B cell (primary cell): ENCODE results near the gene AGXT. TPM values are rescaled to one million over a fixed set of nuclear protein-coding genes. Genes with fewer than 3 reads are reported as not detected.

Experiments used
- ATAC-seq: fragments of 200-7000 bp; cut with Tn5 transposase; one replicate; pipeline ENCODE4 v1.10.0; 2021; ENCODE audit warnings: low read depth, mild to moderate bottlenecking, moderate number of reproducible peaks, moderate library complexity
- CTCF ChIA-PET: fragments of 350-600 bp; sonication (Branson Sonifier 250); formaldehyde crosslinking; loops from one replicate; lab custom pipeline; 2021; ENCODE audit warnings: antibody characterized with exemption, inconsistent platforms; lab: Charles Lee
- POLR2A ChIA-PET: fragments of 350-600 bp; sonication (Branson Sonifier 250); formaldehyde crosslinking; loops from one replicate; lab custom pipeline; 2021; ENCODE audit warnings: antibody characterized with exemption; lab: Charles Lee
- DNase-seq: peaks from one replicate; pipeline ENCODE4 v3.0.0; 2013
- H2AFZ ChIP-seq: 2 replicates; pipeline ENCODE4 v1.6.1; 2012; ENCODE audit warnings: mild to moderate bottlenecking, low read depth, low read length; ENCODE audit not compliant: insufficient read depth, poor library complexity, severe bottlenecking
- H3K27ac ChIP-seq, 2 donors: 1 replicate in 1 of 2; 2 replicates in 1 of 2; pipeline ENCODE4 v1.5.1; 2012 to 2013; ENCODE audit warnings: low read length in 2 of 2, mild to moderate bottlenecking in 2 of 2, moderate library complexity in 1 of 2
- H3K27me3 ChIP-seq, 4 experiments: fragments of 200-600 bp in 1 of 4; sonication (generic) in 1 of 4; replicated peaks in 1 of 4; 1 replicate in 2 of 4; 2 replicates in 2 of 4; pipeline versions ENCODE4 v1.6.1 to v1.7.0; 2013 to 2016; ENCODE audit warnings: low read length in 3 of 4, mild to moderate bottlenecking in 2 of 4, mixed read lengths in 1 of 4, moderate library complexity in 1 of 4; ENCODE audit not compliant: insufficient read depth in 4 of 4, control insufficient read depth in 3 of 4; ENCODE audit errors: control extremely low read depth in 1 of 4
- H3K36me3 ChIP-seq, 2 experiments: replicated peaks in 1 of 2; 1 replicate in 1 of 2; 2 replicates in 1 of 2; pipeline versions ENCODE4 v1.6.1 to v1.7.1; 2013; ENCODE audit warnings: low read length in 1 of 2; ENCODE audit not compliant: insufficient read depth in 2 of 2, control insufficient read depth in 1 of 2; ENCODE audit errors: control extremely low read depth in 1 of 2, extremely low read depth in 1 of 2
- H3K4me1 ChIP-seq, 2 donors: fragments of 200-600 bp in 1 of 2; sonication (generic) in 1 of 2; 1 replicate in 1 of 2; 2 replicates in 1 of 2; pipeline versions ENCODE4 v1.5.1 to v1.6.1; 2013 to 2017; ENCODE audit warnings: low read length in 2 of 2; ENCODE audit not compliant: control insufficient read depth in 2 of 2, insufficient read depth in 2 of 2
- H3K4me2 ChIP-seq: replicated peaks from 2 replicates; pipeline ENCODE3; 2012; ENCODE audit warnings: mild to moderate bottlenecking, low read depth, low read length; ENCODE audit not compliant: poor library complexity, severe bottlenecking
- H3K4me3 ChIP-seq, 5 experiments: fragments of 200-600 bp in 1 of 5; sonication (generic) in 1 of 5; 1 replicate in 3 of 5; 2 replicates in 2 of 5; pipeline versions ENCODE4 v1.5.1 to v1.7.0; 2011 to 2016; ENCODE audit warnings: low read length in 4 of 5, mild to moderate bottlenecking in 4 of 5, low read depth in 2 of 5, control low read depth in 1 of 5, moderate library complexity in 1 of 5; ENCODE audit not compliant: insufficient read depth in 1 of 5; ENCODE audit errors: control extremely low read depth in 1 of 5, extremely low read depth in 1 of 5
- H3K79me2 ChIP-seq: fragments of 200-600 bp; sonication (generic); one replicate; pipeline ENCODE4 v1.6.0; 2016; ENCODE audit warnings: low read length; ENCODE audit not compliant: control insufficient read depth, insufficient read depth
- H3K9ac ChIP-seq: fragments of 200-600 bp; sonication (generic); 2 replicates; pipeline ENCODE4 v1.6.1; 2017; ENCODE audit warnings: mild to moderate bottlenecking, low read length, moderate library complexity
- H3K9me3 ChIP-seq, 3 donors: one replicate each; pipeline versions ENCODE4 v1.6.1 to v1.7.1; 2013; ENCODE audit warnings: low read length in 2 of 3; ENCODE audit not compliant: control insufficient read depth in 2 of 3, insufficient read depth in 1 of 3; ENCODE audit errors: control extremely low read depth in 1 of 3
- H4K20me1 ChIP-seq: 2 replicates; pipeline ENCODE4 v1.6.0; 2012; ENCODE audit warnings: mild to moderate bottlenecking, low read length; ENCODE audit not compliant: insufficient read depth, control insufficient read depth, poor library complexity, severe bottlenecking
- H3K27ac Mint-ChIP-seq: one replicate; pipeline ENCODE4 v1.8.0; 2021; ENCODE audit warnings: mixed read lengths
- H3K27me3 Mint-ChIP-seq: one replicate; pipeline ENCODE4 v1.8.0; 2021; ENCODE audit warnings: mixed read lengths
- H3K4me1 Mint-ChIP-seq: one replicate; pipeline ENCODE4 v1.8.0; 2021; ENCODE audit warnings: mixed read lengths
- H3K4me3 Mint-ChIP-seq: one replicate; pipeline ENCODE4 v1.8.0; 2021; ENCODE audit warnings: mixed read lengths
- H3K9me3 Mint-ChIP-seq: one replicate; pipeline ENCODE4 v1.8.0; 2022; ENCODE audit warnings: mixed read lengths; ENCODE audit not compliant: insufficient read depth
- CTCF ChIP-seq: fragments of 200-600 bp; IDR thresholded peaks from one replicate; pipeline ENCODE4 v1.8.0; 2022; ENCODE audit warnings: antibody characterized with exemption, mild to moderate bottlenecking
- EZH2 ChIP-seq: IDR thresholded peaks from 2 replicates; pipeline ENCODE4 v1.6.1; 2012; ENCODE audit warnings: borderline replicate concordance, low read depth, mild to moderate bottlenecking, moderate library complexity, low read length; ENCODE audit not compliant: insufficient read depth, poor library complexity, severe bottlenecking
- WGBS: methylation state at CpG from one replicate; pipeline ENCODE4 v1.1.5; 2013; ENCODE audit warnings: missing lambda C conversion rate; ENCODE audit not compliant: insufficient coverage; 5-methylcytosine and 5-hydroxymethylcytosine counted together
- intact Hi-C: fragments of 100-400 bp; cut with micrococcal nuclease; formaldehyde crosslinking; loops from one replicate; pipeline ENCODE4 v1.10.0; 2022
- polyA plus RNA-seq: library from polyadenylated mRNA; depleted of rRNA; stranded (reverse); fragments of >200 nt; gene quantifications from 2 replicates; pipeline ENCODE4 v1.2.3, GENCODE V29; 2012
- total RNA-seq, 2 donors: library from RNA; stranded (reverse); fragments of 120-200 nt in 1 of 2; gene quantifications; 1 replicate in 1 of 2; 2 replicates in 1 of 2; pipeline versions ENCODE4 v1.2.3 to v1.2.4, GENCODE V29; 2013 to 2022

Gene AGXT
- total and polyA plus RNA-seq, 2 donors (not counting 1 experiment from before 2014, with no cell fraction given): not detected

- Histone ChIP-seq H3K9me3 (peaks cover 0 to 7% (median 0%) of the 10 kb centered on the region in 3 donors), H3K79me2 (no peaks in the 10 kb centered on the region), H3K4me1 (peaks cover 0 to 1% of the 10 kb centered on the region in 2 donors), H3K4me2 (no peak overlapping the region), H3K9ac (no peak overlapping the region), H3K4me3 (no peak overlapping the region), H3K27me3 (peaks cover 0 to 12% (median 2%) of the 10 kb centered on the region in 4 experiments), H4K20me1 (no peaks in the 10 kb centered on the region), H3K27ac (no peak overlapping the region), H3K36me3 (no peaks in the 10 kb centered on the region), H2AFZ (no peak overlapping the region)
- DNase-seq (no peak), ATAC-seq (no peak)
- no peak overlapping the region for H3K27ac Mint-ChIP-seq
- CTCF ChIA-PET: no interaction called here
- no peaks in the 10 kb centered on the region for H3K9me3 Mint-ChIP-seq
- TF ChIP-seq CTCF (no peak), EZH2 (no peak)
- 83% methylated on average over 11 of the region's 17 CpGs for WGBS
- H3K4me1 Mint-ChIP-seq: peaks cover 2% of the 10 kb centered on the region
- intact Hi-C loops: no loop called here
- POLR2A ChIA-PET: no interaction called here
- H3K4me3 Mint-ChIP-seq: no peak overlapping the region
- peaks cover 21% of the 10 kb centered on the region for H3K27me3 Mint-ChIP-seq
Observed at GRCh38 chr2:240909216-240909974, 40.8 kb downstream of the AGXT start.

- 70% methylated on average over 18 of the region's 20 CpGs for WGBS
- Histone ChIP-seq H3K4me3 (no peak overlapping the region), H3K4me1 (peaks cover 6 to 14% of the 10 kb centered on the region in 2 donors), H3K27me3 (peaks cover 0 to 27% (median 9%) of the 10 kb centered on the region in 4 experiments), H2AFZ (no peak overlapping the region), H3K4me2 (no peak overlapping the region), H3K9ac (no peak overlapping the region), H3K27ac (no peak overlapping the region), H3K79me2 (no peaks in the 10 kb centered on the region), H3K9me3 (peaks cover 0 to 7% (median 0%) of the 10 kb centered on the region in 3 donors), H3K36me3 (no peaks in the 10 kb centered on the region), H4K20me1 (no peaks in the 10 kb centered on the region)
- no peak overlapping the region for H3K27ac Mint-ChIP-seq
- no peak overlapping the region for H3K4me3 Mint-ChIP-seq
- ATAC-seq: no peak
- no peak for TF ChIP-seq CTCF
- no peak for TF ChIP-seq EZH2
- H3K27me3 Mint-ChIP-seq: peaks cover 26% of the 10 kb centered on the region
- DNase-seq: no peak
- CTCF ChIA-PET: no interaction called here
- peaks cover 9% of the 10 kb centered on the region for H3K4me1 Mint-ChIP-seq
- POLR2A ChIA-PET: no interaction called here
- intact Hi-C loops: no loop called here
- no peaks in the 10 kb centered on the region for H3K9me3 Mint-ChIP-seq
Observed at GRCh38 chr2:240911641-240912265, 43.1 kb downstream of the AGXT start.
